Right ventricle myocardium superior (tissue), 1 donor: ENCODE data around the gene CHMP5. TPM values are rescaled to one million over a fixed set of nuclear protein-coding genes. Genes with fewer than 3 reads are reported as not detected.

Source experiments
- ATAC-seq: fragments of 200-7000 bp; cut with Tn5 transposase; one replicate; pipeline ENCODE4 v1.9.1; 2020; ENCODE audit warnings: mild to moderate bottlenecking; ENCODE audit not compliant: poor library complexity
- DNase-seq: peaks from one replicate; pipeline ENCODE4 v3.0.0-alpha.2; 2020
- intact Hi-C: fragments of 100-400 bp; cut with DNase I; formaldehyde crosslinking; loops from one replicate; pipeline ENCODE4 v1.11.2; 2022
- total RNA-seq: library from RNA; stranded (reverse); fragmentation: NEBNext Ultra II Directional; extraction: Animal tissue kit (Norgen Biotek cat#: 25700); gene quantifications from one replicate; pipeline ENCODE4 v1.2.1, GENCODE V29; 2021
- donor health status: DM: no; HTN: yes; CAD: no; lungs with severe emphysema.

Gene CHMP5
- total RNA-seq, 1 donor from 2014 or later = 45.8 TPM

GRCh38 chr9:33265211-33265865 lies 489 bp downstream of the CHMP5 start:
- intact Hi-C loops = no loop called here
- no peak for ATAC-seq
- no peak for DNase-seq

- DNase-seq (no peak), ATAC-seq (no peak)
- intact Hi-C loops = no loop called here
These were observed 2.4 kb downstream of the CHMP5 start for GRCh38 chr9:33267151-33267767.

GRCh38 chr9:33270146-33270545 lies 5.3 kb downstream of the CHMP5 start:
- intact Hi-C loops = no loop called here
- no peak for ATAC-seq
- no peak for DNase-seq

GRCh38 chr9:33272061-33272460 lies 7.2 kb downstream of the CHMP5 start:
- no peak for ATAC-seq
- intact Hi-C loops = no loop called here
- no peak for DNase-seq

- DNase-seq (no peak), ATAC-seq (no peak)
- intact Hi-C loops = no loop called here
These were observed 8.6 kb downstream of the CHMP5 start for GRCh38 chr9:33273266-33273971.

GRCh38 chr9:33273972-33274328 lies 9.1 kb downstream of the CHMP5 start:
- no peak for ATAC-seq
- intact Hi-C loops = no loop called here
- DNase-seq = no peak

GRCh38 chr9:33277484-33277883 lies 12.6 kb downstream of the CHMP5 start:
- DNase-seq (no peak), ATAC-seq (no peak)
- intact Hi-C loops = no loop called here

- no peak for DNase-seq
- no peak for ATAC-seq
- intact Hi-C loops = loop anchor here (10.0 kb wide), 1 partner anchor 179 kb away; no protein-coding TSS in a partner anchor
These were observed 20.7 kb downstream of the CHMP5 start for GRCh38 chr9:33285502-33285901.

GRCh38 chr9:33287087-33287490 lies 22.2 kb downstream of the CHMP5 start:
- intact Hi-C loops = loop anchor here (10.0 kb wide), 1 partner anchor 178 kb away; no protein-coding TSS in a partner anchor
- no peak for ATAC-seq
- no peak for DNase-seq

GRCh38 chr9:33288235-33288634 lies 23.4 kb downstream of the CHMP5 start:
- DNase-seq (no peak), ATAC-seq (no peak)
- intact Hi-C loops = loop anchor here (10.0 kb wide), 1 partner anchor 177 kb away; no protein-coding TSS in a partner anchor

GRCh38 chr9:33288828-33289483 lies 24.1 kb downstream of the CHMP5 start:
- ATAC-seq (no peak), DNase-seq (no peak)
- intact Hi-C loops = loop anchor here (10.0 kb wide), 1 partner anchor 176 kb away; no protein-coding TSS in a partner anchor

GRCh38 chr9:33289496-33289895 lies 24.6 kb downstream of the CHMP5 start:
- ATAC-seq (peak; percentile 13), DNase-seq (no peak)
- intact Hi-C loops = loop anchor here (10.0 kb wide), 1 partner anchor 175 kb away; no protein-coding TSS in a partner anchor

GRCh38 chr9:33289936-33290246 lies 25.0 kb downstream of the CHMP5 start:
- DNase-seq = no peak
- intact Hi-C loops = loop anchor here (10.0 kb wide), 1 partner anchor 175 kb away; no protein-coding TSS in a partner anchor
- peak; percentile 62 for ATAC-seq

GRCh38 chr9:33290247-33291030 lies 25.6 kb downstream of the CHMP5 start, which contains the start of gene NFX1:
Gene NFX1 (plus strand): TSS chr9:33290516. CDS start chr9:33290573, 57 bp downstream.
- ATAC-seq = peak; percentile 94
- intact Hi-C loops = no loop called here
- peak; percentile 99 for DNase-seq

- intact Hi-C loops = no loop called here
- no peak for ATAC-seq
- no peak for DNase-seq
These were observed 26.2 kb downstream of the CHMP5 start for GRCh38 chr9:33291031-33291397.

- intact Hi-C loops = no loop called here
These were observed 27.1 kb downstream of the CHMP5 start for GRCh38 chr9:33291901-33292300.

GRCh38 chr9:33293782-33294181 lies 28.9 kb downstream of the CHMP5 start:
- ATAC-seq = no peak
- no peak for DNase-seq
- intact Hi-C loops = no loop called here

More at GRCh38 chr9:33291901-33292300, 27.1 kb downstream of the CHMP5 start:
- no peak for DNase-seq
- ATAC-seq = no peak

- no peak for ATAC-seq
- intact Hi-C loops = no loop called here
- no peak for DNase-seq
These were observed 30.0 kb downstream of the CHMP5 start for GRCh38 chr9:33294670-33295432.
